ENCODE measurements around the gene SIAH3.

DNA sequence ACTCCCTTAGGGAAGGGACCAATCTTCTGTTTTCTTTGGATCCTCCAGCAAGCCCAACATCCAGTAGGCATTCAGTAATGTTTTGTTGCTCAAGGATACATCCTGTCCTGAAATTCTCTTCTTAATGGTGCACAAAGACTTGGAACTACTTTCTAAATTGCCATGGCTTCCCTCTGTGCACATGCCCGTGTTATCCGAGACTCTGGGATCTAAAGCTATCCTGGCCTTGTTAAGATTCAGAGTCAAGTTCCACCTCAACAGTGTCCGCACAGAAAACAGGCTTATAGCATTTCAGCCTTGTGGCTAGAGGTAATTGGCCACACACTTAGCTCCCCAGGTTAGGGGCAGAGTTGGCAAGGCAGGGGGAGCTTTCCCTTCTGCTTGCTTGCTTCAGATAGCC lies 77.6 kb downstream of the SIAH3 start:
- TF ChIP-seq, protein P1, sequence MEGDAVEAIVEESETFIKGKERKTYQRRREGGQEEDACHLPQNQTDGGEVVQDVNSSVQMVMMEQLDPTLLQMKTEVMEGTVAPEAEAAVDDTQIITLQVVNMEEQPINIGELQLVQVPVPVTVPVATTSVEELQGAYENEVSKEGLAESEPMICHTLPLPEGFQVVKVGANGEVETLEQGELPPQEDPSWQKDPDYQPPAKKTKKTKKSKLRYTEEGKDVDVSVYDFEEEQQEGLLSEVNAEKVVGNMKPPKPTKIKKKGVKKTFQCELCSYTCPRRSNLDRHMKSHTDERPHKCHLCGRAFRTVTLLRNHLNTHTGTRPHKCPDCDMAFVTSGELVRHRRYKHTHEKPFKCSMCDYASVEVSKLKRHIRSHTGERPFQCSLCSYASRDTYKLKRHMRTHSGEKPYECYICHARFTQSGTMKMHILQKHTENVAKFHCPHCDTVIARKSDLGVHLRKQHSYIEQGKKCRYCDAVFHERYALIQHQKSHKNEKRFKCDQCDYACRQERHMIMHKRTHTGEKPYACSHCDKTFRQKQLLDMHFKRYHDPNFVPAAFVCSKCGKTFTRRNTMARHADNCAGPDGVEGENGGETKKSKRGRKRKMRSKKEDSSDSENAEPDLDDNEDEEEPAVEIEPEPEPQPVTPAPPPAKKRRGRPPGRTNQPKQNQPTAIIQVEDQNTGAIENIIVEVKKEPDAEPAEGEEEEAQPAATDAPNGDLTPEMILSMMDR (conservative IDR thresholded peaks at IDR 0.05; ENCODE audit: low read depth, low read length): no peak
- TF ChIP-seq EZH2 (IDR thresholded peaks at IDR 0.05; ENCODE audit: low read length, unreplicated experiment) (no peak), EZH2phosphoT487 (IDR thresholded peaks at IDR 0.05; ENCODE audit: borderline replicate concordance, low read length) (no peak)

Data from PC-3 (cell line).